K562 (cell line): ENCODE data around the gene TMEM128. TPM values are rescaled to one million over a fixed set of nuclear protein-coding genes. Genes with fewer than 3 reads are reported as not detected.
A peak's percentile ranks its signal among the peaks of the same experiment; 100 is the strongest.

ENCODE experiments used
- ATAC-seq: fragments of 200-7000 bp; cut with Tn5 transposase; 3 replicates; pipeline ENCODE4 v1.9.1; 2020; ENCODE audit warnings: moderate library complexity
- BruUV-seq: library from RNA; stranded (reverse); fragments of 400-500 nt; replicated peaks from 2 replicates; lab custom pipeline; 2021; lab: Mats Ljungman, UMichigan
- CTCF ChIA-PET: fragments of 300-600 bp; formaldehyde crosslinking; extraction: SDS; loops from one replicate; lab custom pipeline; 2021; ENCODE audit warnings: low intra/inter-chr PET ratio; lab: Yijun Ruan, JAX
- POLR2A ChIA-PET: fragments of 300-600, 350-650 bp; sonication (Branson Sonifier 250); formaldehyde crosslinking; extraction: SDS; loops from one replicate; lab custom pipeline; 2021; ENCODE audit warnings: antibody characterized with exemption, inconsistent platforms; lab: Yijun Ruan, JAX
- DNase-seq, 4 experiments: peaks; one replicate each; pipeline versions ENCODE4 v3.0.0 to v3.0.0-alpha.2; 2011 to 2018; ENCODE audit warnings: low spot score in 3 of 4, mixed read lengths in 3 of 4; ENCODE audit errors: extremely low read depth in 1 of 4
- FAIRE-seq: peaks from 2 replicates; lab custom pipeline; 2011; peaks lifted over from hg19 to GRCh38; lab: Jason Lieb, UNC
- H2AFZ ChIP-seq: 2 replicates; pipeline ENCODE4 v1.6.0; 2011; ENCODE audit warnings: low read depth, low read length, control low read depth, inconsistent platforms
- H3K27ac ChIP-seq: fragments of 200-600 bp; 3 replicates; pipeline ENCODE4 v1.8.0; 2011; ENCODE audit warnings: low read depth, mild to moderate bottlenecking, control low read depth, inconsistent platforms, low read length, moderate library complexity, mixed read lengths; ENCODE audit errors: extremely low read depth
- H3K27me3 ChIP-seq, 2 experiments: fragments of 300-600 bp in 1 of 2; 2 replicates in 1 of 2; 3 replicates in 1 of 2; pipeline versions ENCODE4 v1.6.0 to v1.8.0; 2011; ENCODE audit warnings: inconsistent platforms in 2 of 2, low read length in 2 of 2, mild to moderate bottlenecking in 1 of 2, mixed read lengths in 1 of 2, moderate library complexity in 1 of 2; ENCODE audit not compliant: control insufficient read depth in 2 of 2, insufficient read depth in 2 of 2
- H3K36me3 ChIP-seq: fragments of 300-600 bp; 3 replicates; pipeline ENCODE4 v1.8.0; 2011; ENCODE audit warnings: mild to moderate bottlenecking, low read length, inconsistent platforms; ENCODE audit not compliant: control insufficient read depth, insufficient read depth
- H3K4me1 ChIP-seq, 2 experiments: fragments of 200-600 bp in 1 of 2; replicated peaks in 1 of 2; 2 replicates in 1 of 2; 3 replicates in 1 of 2; pipeline versions ENCODE4 v1.5.1 to v1.8.0; 2011; ENCODE audit warnings: inconsistent platforms in 2 of 2, low read length in 2 of 2, mild to moderate bottlenecking in 1 of 2, mixed read lengths in 1 of 2, moderate library complexity in 1 of 2; ENCODE audit not compliant: control insufficient read depth in 2 of 2, insufficient read depth in 2 of 2
- H3K4me2 ChIP-seq: 2 replicates; pipeline ENCODE4 v1.6.1; 2011; ENCODE audit warnings: low read length, control low read depth, inconsistent platforms, mixed read lengths; ENCODE audit not compliant: insufficient read depth
- H3K4me3 ChIP-seq: fragments of 200-600 bp; sonication (generic), shearing (Covaris generic); 2 replicates; pipeline ENCODE4 v1.5.1; 2016; ENCODE audit warnings: control low read depth, inconsistent platforms
- H3K79me2 ChIP-seq: fragments of 200-600 bp; 3 replicates; pipeline ENCODE4 v1.8.0; 2011; ENCODE audit warnings: low read length, inconsistent platforms; ENCODE audit not compliant: control insufficient read depth, insufficient read depth
- H3K9ac ChIP-seq, 2 experiments: 2 replicates each; pipeline versions ENCODE4 v1.6.0 to v1.6.1; 2011; ENCODE audit warnings: low read depth in 2 of 2, low read length in 2 of 2, control low read depth in 1 of 2, inconsistent platforms in 1 of 2, mild to moderate bottlenecking in 1 of 2, mixed read lengths in 1 of 2; ENCODE audit not compliant: insufficient read depth in 1 of 2
- H3K9me1 ChIP-seq: one replicate; pipeline ENCODE4 v1.6.0; 2011; ENCODE audit warnings: inconsistent platforms, mild to moderate bottlenecking, low read length, moderate library complexity; ENCODE audit not compliant: control insufficient read depth, insufficient read depth
- H3K9me3 ChIP-seq: replicated peaks from 2 replicates; pipeline ENCODE4 v1.5.1; 2011; ENCODE audit warnings: low read depth, low read length, inconsistent platforms; ENCODE audit not compliant: control insufficient read depth, insufficient read depth
- H4K20me1 ChIP-seq: replicated peaks from 2 replicates; pipeline ENCODE4 v1.6.1; 2011; ENCODE audit warnings: low read length, inconsistent platforms, mixed read lengths; ENCODE audit not compliant: control insufficient read depth, insufficient read depth
- E2F4 ChIP-seq: sonication (generic); formaldehyde crosslinking; IDR thresholded peaks from 2 replicates; pipeline ENCODE4 v1.8.0; 2022; ENCODE audit warnings: mild to moderate bottlenecking, low read depth, missing genetic modification reagents
- HCFC1 ChIP-seq: IDR thresholded peaks from 2 replicates; pipeline ENCODE4 v1.6.1; 2012; ENCODE audit warnings: low read depth, low read length, improper control_type of control experiment
- STAT6 ChIP-seq: sonication (generic); formaldehyde crosslinking; IDR thresholded peaks from 2 replicates; pipeline ENCODE4 v1.8.1; 2023; ENCODE audit warnings: mild to moderate bottlenecking, missing genetic modification reagents
- WGBS: fragments of 100-300 bp; shearing (Covaris generic); methylation state at CpG from one replicate; pipeline ENCODE4 v1.1.6; 2016; ENCODE audit warnings: low coverage, mixed read lengths; ENCODE audit not compliant: insufficient coverage; ENCODE audit errors: missing lambda C conversion rate; 5-methylcytosine and 5-hydroxymethylcytosine counted together
- in situ Hi-C: fragments of 300-500 bp; cut with MboI; formaldehyde crosslinking; loops from 4 replicates; pipeline ENCODE4 v1.15.0; 2018; ENCODE audit warnings: inconsistent platforms, mixed read lengths
- intact Hi-C: fragments of 100-400 bp; cut with micrococcal nuclease; formaldehyde crosslinking; loops from 2 replicates; pipeline ENCODE4 v1.14.2; 2022
- polyA plus RNA-seq, 8 experiments: library from polyadenylated mRNA; depleted of rRNA in 4 of 8; stranded (reverse) in 5 of 8; unstranded in 3 of 8; fragments of >200 nt; fragmentation: Nextera tagmentation in 2 of 8; fragmentation: Illumina TruSeq in 1 of 8; extraction: Ambion mirVana in 2 of 8; extraction: Trizol in 1 of 8; gene quantifications; 2 replicates each; pipeline versions ENCODE4 v1.2.1 to v1.2.3, GENCODE V29; 2011 to 2014; ENCODE audit warnings: inconsistent platforms in 1 of 8, missing spikeins in 1 of 8
- total RNA-seq, 7 experiments: library from RNA; depleted of rRNA in 6 of 7; stranded (reverse); fragments of >200 nt in 6 of 7; fragmentation: Illumina TruSeq in 2 of 7; extraction: Trizol in 2 of 7; gene quantifications; 2 replicates each; pipeline versions ENCODE4 v1.2.1 to v1.2.3, GENCODE V29; 2011 to 2021; ENCODE audit warnings: low replicate concordance in 1 of 7

The TMEM128 gene
- total and polyA plus RNA-seq, 9 of the 15 experiments (the other 6 are each of a cell fraction or from before 2014, with no cell fraction given) = 9.1 to 40.0 (median 14.3) TPM

GRCh38 chr4:4289597-4289940 lies 41.5 kb upstream of the TMEM128 start:
- CTCF ChIA-PET = no interaction called here
- Histone ChIP-seq H3K4me1 (peaks cover 15 to 25% of the 10 kb centered on the region in 2 experiments; a peak in 4 of 5 replicates), H3K4me3 (peak overlapping the region; percentile 85), H3K4me2 (peak overlapping the region; percentile 88), H3K9ac (peak overlapping the region; percentile 90 to 91), H2AFZ (peak overlapping the region; percentile 82), H3K27ac (peak overlapping the region; percentile 83), H4K20me1 (0 out of 2 replicates have a peak, but pooled peaks cover 3% of the 10 kb centered on the region)
- POLR2A ChIA-PET = interaction anchor here (0.7 to 1.1 kb wide), 4 partner anchors 9 to 763 kb away, joined by 3 to 6 read pairs (median 3); no protein-coding TSS in a partner anchor
- in situ Hi-C loops (no loop called here), intact Hi-C loops (loop anchor here (5.0 kb wide), 1 partner anchor 33 kb away; no protein-coding TSS in a partner anchor)
- TSS peak; percentile 61 for BruUV-seq
- peak; percentile 19 for FAIRE-seq
- WGBS = 2% methylated on average over 10 of the region's 10 CpGs
- DNase-seq = no peak
- TF ChIP-seq STAT6 (CRISPR knock-in tag) (0 out of 2 replicates have a peak, but pooled peaks have one; percentile 68), HCFC1 (no peak), E2F4 (CRISPR knock-in tag) (0 out of 2 replicates have a peak, but pooled peaks have one; percentile 4)
- TF ChIP-seq, all 486 proteins: peak for 2
- Histone ChIP-seq H3K79me2 (peaks cover 73% of the 10 kb centered on the region), H3K9me3 (no peaks in the 10 kb centered on the region), H3K36me3 (peaks cover 43% of the 10 kb centered on the region), H3K9me1 (no peaks in the 10 kb centered on the region), H3K27me3 (no peaks in the 10 kb centered on the region; a peak in 1 of 5 replicates)
- ATAC-seq = peak; percentile 62
